ENCODE measurements around the gene SCOC.

The SCOC gene

DNA sequence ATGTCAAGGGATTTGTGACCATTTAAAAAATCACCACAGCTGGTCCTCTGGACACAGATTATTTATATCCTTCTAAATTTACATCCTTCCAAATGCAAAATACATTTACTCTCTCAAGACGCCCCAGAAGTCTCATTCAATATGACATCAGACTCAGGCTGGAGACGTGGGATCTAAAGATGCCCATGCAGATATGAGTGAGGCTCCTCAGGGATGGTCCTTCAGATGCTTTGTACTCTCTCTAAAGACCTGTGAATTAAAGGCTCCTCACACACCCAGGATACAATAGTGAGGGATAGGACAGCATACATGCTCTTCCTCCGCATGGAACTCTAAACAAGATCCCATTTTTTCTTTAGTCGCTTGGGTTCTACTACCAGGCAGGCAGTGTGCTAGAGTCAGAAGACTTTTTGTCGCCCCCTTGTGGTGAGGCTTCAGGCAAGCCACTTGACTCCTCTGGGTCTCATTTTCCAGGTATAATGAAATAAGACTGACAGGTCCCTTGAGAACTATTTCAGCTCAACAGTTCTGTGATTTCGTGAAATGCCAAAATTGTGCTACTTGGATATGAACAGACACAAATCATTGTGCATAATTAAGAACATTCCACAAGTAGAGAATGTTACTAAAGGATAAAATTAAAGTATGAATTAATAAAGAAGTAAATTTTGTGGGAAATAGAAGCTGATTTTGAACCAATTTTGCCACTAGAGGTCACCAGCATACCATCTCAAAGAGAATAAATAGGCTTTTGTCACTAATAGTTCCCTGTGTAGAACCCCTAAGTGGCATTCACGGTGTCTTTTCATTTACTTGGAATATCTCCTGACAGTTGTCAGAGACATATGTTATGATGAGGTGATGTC is 13.7 kb upstream of the SCOC start:
- Histone ChIP-seq H2AFZ (ENCODE audit: low read depth, low read length) (0 out of 2 replicates have a peak overlapping the region, but pooled peaks have one; percentile 10), H3K4me1 (ENCODE audit: low read length) (no peaks in the 10 kb centered on the region), H3K79me2 (ENCODE audit: low read length) (no peaks in the 10 kb centered on the region), H3K4me3 (ENCODE audit: low read length) (no peak overlapping the region), H3K36me3 (replicated peaks; ENCODE audit: low read depth, low read length) (no peaks in the 10 kb centered on the region), H3K9me3 (ENCODE audit: insufficient read depth, low read length) (no peaks in the 10 kb centered on the region), H3K27me3 (ENCODE audit: low read depth, low read length) (peaks cover 24% of the 10 kb centered on the region), H3K9ac (ENCODE audit: low read length) (no peak overlapping the region), H3K4me2 (ENCODE audit: low read length) (peak overlapping the region; percentile 10; the same call in 1 of the 2 replicates), H3K27ac (ENCODE audit: low read length) (no peak overlapping the region), H4K20me1 (ENCODE audit: insufficient read depth, low read length) (no peaks in the 10 kb centered on the region)
- TF ChIP-seq, protein P1, sequence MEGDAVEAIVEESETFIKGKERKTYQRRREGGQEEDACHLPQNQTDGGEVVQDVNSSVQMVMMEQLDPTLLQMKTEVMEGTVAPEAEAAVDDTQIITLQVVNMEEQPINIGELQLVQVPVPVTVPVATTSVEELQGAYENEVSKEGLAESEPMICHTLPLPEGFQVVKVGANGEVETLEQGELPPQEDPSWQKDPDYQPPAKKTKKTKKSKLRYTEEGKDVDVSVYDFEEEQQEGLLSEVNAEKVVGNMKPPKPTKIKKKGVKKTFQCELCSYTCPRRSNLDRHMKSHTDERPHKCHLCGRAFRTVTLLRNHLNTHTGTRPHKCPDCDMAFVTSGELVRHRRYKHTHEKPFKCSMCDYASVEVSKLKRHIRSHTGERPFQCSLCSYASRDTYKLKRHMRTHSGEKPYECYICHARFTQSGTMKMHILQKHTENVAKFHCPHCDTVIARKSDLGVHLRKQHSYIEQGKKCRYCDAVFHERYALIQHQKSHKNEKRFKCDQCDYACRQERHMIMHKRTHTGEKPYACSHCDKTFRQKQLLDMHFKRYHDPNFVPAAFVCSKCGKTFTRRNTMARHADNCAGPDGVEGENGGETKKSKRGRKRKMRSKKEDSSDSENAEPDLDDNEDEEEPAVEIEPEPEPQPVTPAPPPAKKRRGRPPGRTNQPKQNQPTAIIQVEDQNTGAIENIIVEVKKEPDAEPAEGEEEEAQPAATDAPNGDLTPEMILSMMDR (IDR thresholded peaks at IDR 0.05; ENCODE audit: low read depth, low read length): peak; percentile 96
- TF ChIP-seq EZH2phosphoT487 (IDR thresholded peaks at IDR 0.05; ENCODE audit: low read depth): no peak

DNA sequence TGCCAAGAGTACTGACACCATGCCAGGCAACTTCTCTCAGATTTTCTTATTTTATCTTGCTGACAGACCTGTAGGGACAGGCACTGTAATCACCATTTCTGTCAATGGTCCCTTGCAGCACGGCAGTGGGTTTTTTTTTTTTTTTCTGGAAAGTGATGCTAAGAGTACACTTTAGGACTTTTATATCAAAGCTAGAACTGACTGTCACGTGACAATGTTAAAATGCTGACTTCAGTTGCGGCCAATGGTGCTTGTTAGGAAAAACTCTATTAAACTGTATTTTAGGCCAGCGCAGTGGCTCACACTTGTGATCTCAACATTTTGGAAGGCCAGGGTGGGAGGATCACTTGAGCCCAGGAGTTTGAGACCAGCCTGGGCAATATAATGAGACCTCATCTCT is 12.3 kb upstream of the SCOC start:
- Histone ChIP-seq H3K4me1 (ENCODE audit: low read length) (no peaks in the 10 kb centered on the region), H3K79me2 (ENCODE audit: low read length) (no peaks in the 10 kb centered on the region), H3K9me3 (ENCODE audit: insufficient read depth, low read length) (no peaks in the 10 kb centered on the region), H2AFZ (ENCODE audit: low read depth, low read length) (no peak overlapping the region), H4K20me1 (ENCODE audit: insufficient read depth, low read length) (no peaks in the 10 kb centered on the region), H3K4me2 (ENCODE audit: low read length) (no peak overlapping the region), H3K27me3 (ENCODE audit: low read depth, low read length) (peaks cover 16% of the 10 kb centered on the region), H3K36me3 (replicated peaks; ENCODE audit: low read depth, low read length) (no peaks in the 10 kb centered on the region), H3K27ac (ENCODE audit: low read length) (no peak overlapping the region), H3K9ac (ENCODE audit: low read length) (no peak overlapping the region), H3K4me3 (ENCODE audit: low read length) (no peak overlapping the region)
- no peak for TF ChIP-seq EZH2phosphoT487 (IDR thresholded peaks at IDR 0.05; ENCODE audit: low read depth)
- TF ChIP-seq, protein P1 (IDR thresholded peaks at IDR 0.05; ENCODE audit: low read depth, low read length): no peak

DNA sequence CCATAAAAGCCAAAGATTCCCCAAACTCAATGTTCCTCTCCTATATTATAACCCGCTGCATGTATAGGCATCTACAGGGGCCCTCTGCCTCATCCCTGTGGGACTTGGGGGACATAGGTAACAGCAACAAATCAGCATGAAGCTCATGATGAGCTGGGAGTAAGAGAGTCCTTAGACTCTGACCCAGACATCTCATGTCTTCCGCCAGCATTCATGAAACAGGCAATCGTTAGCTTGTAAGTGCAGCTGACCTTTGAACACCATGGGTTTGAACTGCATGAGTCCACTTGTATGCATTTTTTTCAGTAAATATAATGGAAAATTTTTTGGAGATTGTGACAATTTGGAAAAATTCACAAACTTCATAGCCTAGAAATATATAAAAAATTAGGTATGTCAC is 10.4 kb upstream of the SCOC start:
- Histone ChIP-seq H4K20me1 (ENCODE audit: insufficient read depth, low read length) (no peaks in the 10 kb centered on the region), H3K9ac (ENCODE audit: low read length) (no peak overlapping the region), H3K9me3 (ENCODE audit: insufficient read depth, low read length) (no peaks in the 10 kb centered on the region), H3K79me2 (ENCODE audit: low read length) (no peaks in the 10 kb centered on the region), H3K27me3 (ENCODE audit: low read depth, low read length) (peaks cover 3% of the 10 kb centered on the region; the same call in 1 of the 2 replicates), H3K4me1 (ENCODE audit: low read length) (no peaks in the 10 kb centered on the region), H3K27ac (ENCODE audit: low read length) (no peak overlapping the region), H3K4me3 (ENCODE audit: low read length) (no peak overlapping the region), H3K4me2 (ENCODE audit: low read length) (no peak overlapping the region), H3K36me3 (replicated peaks; ENCODE audit: low read depth, low read length) (no peaks in the 10 kb centered on the region), H2AFZ (ENCODE audit: low read depth, low read length) (no peak overlapping the region)
- TF ChIP-seq EZH2phosphoT487 (IDR thresholded peaks at IDR 0.05; ENCODE audit: low read depth): no peak
- TF ChIP-seq, protein P1 (IDR thresholded peaks at IDR 0.05; ENCODE audit: low read depth, low read length): no peak

DNA sequence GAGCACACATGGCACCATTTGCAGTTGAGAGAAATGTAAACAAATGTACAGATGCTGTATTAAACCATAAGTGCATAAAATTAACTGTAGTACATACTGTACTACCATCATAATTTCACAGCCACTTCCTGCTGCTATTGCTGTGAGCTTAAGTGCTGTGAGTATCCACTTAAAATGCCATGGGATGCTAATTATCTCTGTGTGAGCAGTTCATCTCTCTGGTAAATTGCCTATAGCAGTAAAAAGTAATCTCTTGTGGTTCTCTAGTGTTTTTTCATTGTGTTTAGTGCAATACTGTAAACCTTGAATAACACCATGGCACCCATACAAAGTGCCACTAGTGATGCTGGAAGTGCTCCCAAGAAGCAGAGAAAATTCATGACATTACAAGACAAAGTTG is 9.9 kb upstream of the SCOC start:
- H3K4me1 ChIP-seq (ENCODE audit: low read length): no peaks in the 10 kb centered on the region
- TF ChIP-seq EZH2phosphoT487 (IDR thresholded peaks at IDR 0.05; ENCODE audit: low read depth): no peak
- TF ChIP-seq, protein P1 (IDR thresholded peaks at IDR 0.05; ENCODE audit: low read depth, low read length): no peak
- no peak overlapping the region for H3K9ac ChIP-seq (ENCODE audit: low read length)
- H2AFZ ChIP-seq (ENCODE audit: low read depth, low read length): no peak overlapping the region
- no peaks in the 10 kb centered on the region for H3K9me3 ChIP-seq (ENCODE audit: insufficient read depth, low read length)
- no peaks in the 10 kb centered on the region for H3K36me3 ChIP-seq (replicated peaks; ENCODE audit: low read depth, low read length)
- no peak overlapping the region for H3K27ac ChIP-seq (ENCODE audit: low read length)
- H3K4me3 ChIP-seq (ENCODE audit: low read length): no peak overlapping the region
- no peaks in the 10 kb centered on the region for H3K79me2 ChIP-seq (ENCODE audit: low read length)
- H4K20me1 ChIP-seq (ENCODE audit: insufficient read depth, low read length): no peaks in the 10 kb centered on the region
- H3K27me3 ChIP-seq (ENCODE audit: low read depth, low read length): no peaks in the 10 kb centered on the region
- H3K4me2 ChIP-seq (ENCODE audit: low read length): no peak overlapping the region

Measured in OCI-LY3 (cell line).